ENCODE measurements around the gene SP140L. TPM values are rescaled to one million over a fixed set of nuclear protein-coding genes. Genes with fewer than 3 reads are reported as not detected.

SP140L gene
- total and polyA plus RNA-seq, 8 donors, result 5.7 to 56.7 (median 15.8) TPM

GRCh38 chr2:230321031-230321430 lies 6.0 kb upstream of the SP140L start:
- H3K4me3 ChIP-seq, result no peak overlapping the region
- no peak overlapping the region for H3K27ac ChIP-seq
- H3K36me3 ChIP-seq, result no peaks in the 10 kb centered on the region
- peaks cover 0 to 21% (median 14%) of the 10 kb centered on the region in 4 donors for H3K9me3 ChIP-seq
- no peaks in the 10 kb centered on the region for H3K27me3 ChIP-seq
- no peak for DNase-seq
- peaks cover 0 to 15% (median 2%) of the 10 kb centered on the region in 4 donors for H3K4me1 ChIP-seq
- 88 to 95% (median 95%) methylated on average over 2 of the region's 2 CpGs for WGBS, 5 donors
- TF ChIP-seq CTCF (IDR thresholded peaks at IDR 0.05), result no peak
- no peak for TF ChIP-seq POLR2AphosphoS5 (IDR thresholded peaks at IDR 0.05)
- TF ChIP-seq EP300 (IDR thresholded peaks at IDR 0.05), result no peak
- no peak for TF ChIP-seq POLR2A (IDR thresholded peaks at IDR 0.05)
- intact Hi-C loops (cut with DNase I; ENCODE audit: low total_unique reads), result no loop called here

- Histone ChIP-seq H3K4me3 (no peak overlapping the region), H3K9me3 (peaks cover 0 to 21% (median 14%) of the 10 kb centered on the region in 4 donors), H3K4me1 (peaks cover 2 to 24% (median 8%) of the 10 kb centered on the region in 4 donors), H3K36me3 (no peaks in the 10 kb centered on the region), H3K27me3 (no peaks in the 10 kb centered on the region), H3K27ac (no peak overlapping the region)
- no peak for TF ChIP-seq POLR2AphosphoS5 (IDR thresholded peaks at IDR 0.05)
- no peak for TF ChIP-seq EP300 (IDR thresholded peaks at IDR 0.05)
- no peak for TF ChIP-seq POLR2A (IDR thresholded peaks at IDR 0.05)
- no peak for TF ChIP-seq CTCF (IDR thresholded peaks at IDR 0.05)
- no peak for DNase-seq
- intact Hi-C loops (cut with DNase I; ENCODE audit: low total_unique reads), result no loop called here
- 84 to 92% (median 89%) methylated on average over 11 to 12 of the region's 12 CpGs for WGBS, 5 donors
Measured at GRCh38 chr2:230322561-230323384, 4.2 kb upstream of the SP140L start.

- DNase-seq, result no peak
- 85 to 92% (median 91%) methylated on average over 15 to 18 of the region's 18 CpGs for WGBS, 5 donors
- peaks cover 7 to 28% (median 8%) of the 10 kb centered on the region in 4 donors for H3K4me1 ChIP-seq
- intact Hi-C loops (cut with DNase I; ENCODE audit: low total_unique reads), result no loop called here
- TF ChIP-seq POLR2AphosphoS5 (IDR thresholded peaks at IDR 0.05) (no peak), POLR2A (IDR thresholded peaks at IDR 0.05) (no peak), CTCF (IDR thresholded peaks at IDR 0.05) (no peak), EP300 (IDR thresholded peaks at IDR 0.05) (no peak)
- no peak overlapping the region for H3K27ac ChIP-seq
- no peak overlapping the region for H3K4me3 ChIP-seq
- H3K36me3 ChIP-seq, result no peaks in the 10 kb centered on the region
- no peaks in the 10 kb centered on the region for H3K27me3 ChIP-seq
- peaks cover 0 to 21% (median 14%) of the 10 kb centered on the region in 4 donors for H3K9me3 ChIP-seq
Measured at GRCh38 chr2:230323385-230324106, 3.4 kb upstream of the SP140L start.

- intact Hi-C loops (cut with DNase I; ENCODE audit: low total_unique reads), result no loop called here
- no peak overlapping the region for H3K27ac ChIP-seq
- H3K36me3 ChIP-seq, result no peaks in the 10 kb centered on the region
- no peaks in the 10 kb centered on the region for H3K27me3 ChIP-seq
- DNase-seq, result no peak
- H3K4me3 ChIP-seq, result no peak overlapping the region
- peaks cover 0 to 21% (median 14%) of the 10 kb centered on the region in 4 donors for H3K9me3 ChIP-seq
- WGBS, 5 donors, result 83 to 92% (median 90%) methylated on average over 5 of the region's 5 CpGs
- H3K4me1 ChIP-seq, result peaks cover 7 to 28% (median 11%) of the 10 kb centered on the region in 4 donors
- no peak for TF ChIP-seq CTCF (IDR thresholded peaks at IDR 0.05)
Measured at GRCh38 chr2:230324503-230324902, 2.5 kb upstream of the SP140L start.
